Smooth muscle cell of the brain vasculature (primary cell): ENCODE data around the gene SEMA3F.

ENCODE experiments used
- DNase-seq: peaks from one replicate; pipeline ENCODE4 v3.0.0-alpha.2; 2012; ENCODE audit warnings: low read depth, low spot score

The SEMA3F gene

GRCh38 chr3:50193286-50193685, 38.2 kb downstream of the SEMA3F start:
- no peak for DNase-seq

GRCh38 chr3:50193746-50194127, 38.6 kb downstream of the SEMA3F start:
- DNase-seq = no peak

DNA sequence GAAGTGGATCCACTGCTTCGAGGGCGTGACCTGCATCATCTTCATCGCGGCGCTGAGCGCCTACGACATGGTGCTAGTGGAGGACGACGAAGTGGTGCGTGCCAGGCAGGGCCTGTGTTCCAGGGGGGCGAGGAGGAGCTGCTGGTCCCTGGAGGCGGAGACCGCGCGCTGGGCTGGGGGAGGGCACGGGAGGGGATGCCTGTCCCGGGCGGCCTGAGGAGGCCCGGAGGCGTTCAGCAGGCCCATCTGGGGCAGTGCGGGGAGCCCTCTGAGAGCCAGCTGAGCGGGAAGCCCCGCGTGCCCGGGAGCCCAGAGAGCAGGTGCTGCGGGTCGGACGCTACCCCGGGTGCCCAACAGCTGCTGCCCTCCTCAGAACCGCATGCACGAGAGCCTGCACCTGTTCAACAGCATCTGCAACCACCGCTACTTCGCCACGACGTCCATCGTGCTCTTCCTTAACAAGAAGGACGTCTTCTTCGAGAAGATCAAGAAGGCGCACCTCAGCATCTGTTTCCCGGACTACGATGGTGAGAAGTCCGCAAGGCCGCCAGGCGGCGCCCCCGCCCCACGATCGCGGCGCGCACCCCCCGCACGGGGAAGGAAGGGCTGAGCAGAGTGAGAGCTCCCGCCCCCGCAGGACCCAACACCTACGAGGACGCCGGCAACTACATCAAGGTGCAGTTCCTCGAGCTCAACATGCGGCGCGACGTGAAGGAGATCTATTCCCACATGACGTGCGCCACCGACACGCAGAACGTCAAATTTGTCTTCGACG, 39.2 kb downstream of the SEMA3F start:
- no peak for DNase-seq

GRCh38 chr3:50194903-50195500, 39.9 kb downstream of the SEMA3F start:
- DNase-seq = no peak

DNA sequence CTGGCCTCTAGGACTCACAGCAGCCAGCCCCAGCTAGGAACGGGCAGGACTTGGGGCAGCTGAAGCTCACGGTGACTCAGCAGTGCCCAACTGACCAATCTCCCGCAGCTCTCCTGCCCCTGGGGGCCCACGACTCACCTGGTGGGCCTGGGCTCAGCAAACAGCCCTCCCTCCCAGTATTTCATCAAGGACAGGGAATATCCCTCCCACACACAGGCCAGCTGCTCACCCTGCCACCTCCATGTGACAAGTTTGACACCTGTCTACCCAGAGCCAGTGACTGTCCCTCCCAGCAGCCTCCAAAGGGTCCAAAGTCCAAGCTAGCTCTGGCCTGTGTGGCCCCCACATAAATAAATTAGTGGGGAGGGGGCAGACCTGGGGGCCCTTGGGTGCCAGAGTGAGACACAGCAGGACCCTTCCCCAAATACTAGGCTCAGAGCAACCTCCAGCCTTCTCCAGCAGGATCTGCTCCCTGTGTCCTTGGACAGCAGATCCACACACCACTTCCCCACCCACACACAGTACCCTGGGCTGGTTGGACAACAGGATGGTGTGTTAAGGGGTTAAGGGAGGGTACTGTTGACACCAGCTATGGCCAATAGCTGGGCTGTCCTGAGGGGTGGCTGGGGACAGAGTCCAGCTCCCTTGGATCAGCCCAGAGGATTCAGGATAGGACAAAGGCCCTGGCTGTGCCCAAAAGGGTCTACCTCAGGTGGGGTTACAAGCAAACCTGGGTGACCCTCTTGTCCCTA, 40.6 kb downstream of the SEMA3F start:
- no peak for DNase-seq

- DNase-seq = no peak
Observed at GRCh38 chr3:50196253-50196801, 41.2 kb downstream of the SEMA3F start.

- no peak for DNase-seq
Observed at GRCh38 chr3:50201573-50202315, 46.6 kb downstream of the SEMA3F start.

DNA sequence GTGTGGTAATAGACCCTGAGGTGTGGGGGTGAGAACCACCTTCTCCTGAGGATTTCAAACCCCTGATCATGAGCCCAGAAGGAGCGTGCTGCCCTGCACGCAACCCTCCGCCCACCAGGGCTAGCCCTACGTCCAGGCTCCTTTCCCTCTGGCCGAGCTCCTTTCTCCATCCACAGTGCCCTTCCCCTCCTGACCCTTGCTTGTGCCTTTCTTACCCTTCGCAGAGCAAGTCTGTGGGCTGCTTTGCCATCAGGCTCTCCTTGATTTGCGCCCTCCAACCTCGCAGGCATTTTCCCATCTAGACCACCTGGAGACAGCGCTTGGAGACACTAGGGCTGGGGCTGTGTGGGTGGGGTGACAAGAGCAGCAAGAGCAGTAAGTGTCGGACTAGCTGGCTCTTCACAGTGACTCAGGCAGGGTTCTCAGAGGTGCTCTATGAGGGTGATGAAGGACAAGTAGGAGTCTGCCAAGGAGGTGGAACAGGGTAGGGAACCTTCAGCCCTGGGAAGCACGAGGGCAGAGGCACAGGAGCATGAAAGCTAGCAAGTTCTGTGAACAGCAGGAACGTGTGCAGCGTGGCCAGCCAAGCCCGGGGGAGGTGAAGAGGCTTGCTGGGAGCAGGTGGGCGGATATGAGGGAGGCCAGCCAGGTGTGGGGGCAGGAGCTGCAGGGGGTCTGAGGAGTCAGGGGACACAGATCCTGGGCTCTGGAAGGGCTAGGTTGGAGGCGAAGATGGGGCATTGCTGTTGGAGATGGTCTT, 47.4 kb downstream of the SEMA3F start:
- DNase-seq = no peak

DNA sequence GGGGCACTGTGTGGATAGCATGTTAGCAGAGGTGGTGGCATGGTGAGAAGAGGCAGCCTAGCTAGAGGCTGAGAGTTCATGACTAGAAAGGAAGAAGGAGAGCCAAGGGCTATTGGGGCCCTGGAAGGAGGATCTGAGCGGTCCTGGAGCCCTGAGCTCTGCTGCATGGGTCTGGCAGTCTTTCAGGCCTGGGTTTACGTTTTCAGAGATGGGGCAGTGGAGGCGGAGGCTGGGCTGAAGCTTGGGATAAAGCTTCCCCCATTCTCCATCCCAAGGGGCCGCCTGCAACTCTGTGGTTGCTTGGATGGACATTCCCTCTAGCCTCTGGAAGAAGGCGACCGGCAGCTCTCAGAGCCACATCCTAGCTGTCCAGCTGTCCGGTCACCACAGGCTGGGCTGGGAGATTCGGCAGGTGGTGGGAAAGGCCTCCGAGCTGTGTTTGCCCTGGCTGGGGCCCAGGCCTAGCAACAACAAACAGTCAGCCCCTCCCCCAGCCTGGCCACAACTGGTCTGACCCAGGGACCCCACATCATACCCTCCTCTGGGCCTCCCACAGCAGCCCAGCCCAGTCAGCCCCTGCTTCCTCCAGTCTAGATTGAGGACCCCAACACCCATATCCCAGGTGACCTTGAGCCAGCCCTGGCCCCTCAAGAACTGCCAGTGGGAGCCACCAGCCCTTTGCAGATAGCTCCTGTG, 48.1 kb downstream of the SEMA3F start:
- DNase-seq = no peak

- no peak for DNase-seq
Observed at GRCh38 chr3:50203809-50204803, 49.0 kb downstream of the SEMA3F start.

DNA sequence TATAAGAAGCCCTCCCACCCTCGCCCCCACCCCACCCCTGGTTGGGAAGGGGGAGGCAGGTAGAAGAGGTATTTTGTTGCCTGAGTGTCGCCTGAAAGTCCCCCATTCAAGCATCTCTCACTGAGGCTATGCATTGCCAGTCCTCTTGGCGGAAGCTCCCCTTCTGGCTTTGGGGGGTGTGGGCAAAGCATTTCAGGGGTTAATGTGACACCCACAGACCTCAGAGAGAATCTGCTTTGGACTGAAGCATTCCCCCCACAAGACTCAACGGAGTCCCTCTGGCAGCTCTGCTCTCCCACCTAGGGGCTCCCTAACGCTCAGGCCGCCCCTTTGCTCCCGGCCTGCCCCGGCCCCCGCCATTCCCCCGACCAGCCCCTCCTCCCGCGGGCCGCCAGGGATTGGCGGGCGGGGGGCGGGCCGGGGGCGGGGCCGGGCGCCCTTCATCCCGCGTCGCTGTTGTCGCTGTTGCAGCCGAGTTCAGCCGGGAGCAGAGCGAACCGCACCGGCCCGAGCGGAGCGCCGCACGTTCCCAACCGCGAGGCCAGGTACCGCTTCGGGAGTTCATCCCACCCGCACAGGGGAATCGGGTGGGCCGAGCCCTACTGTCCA, 49.8 kb downstream of the SEMA3F start, which contains the start of gene SLC38A3:
SLC38A3 (plus strand) TSS at position 468 of the 609 bp plus-strand sequence. CDS start 8,929 bp downstream, outside the sequence.
- DNase-seq = no peak

DNA sequence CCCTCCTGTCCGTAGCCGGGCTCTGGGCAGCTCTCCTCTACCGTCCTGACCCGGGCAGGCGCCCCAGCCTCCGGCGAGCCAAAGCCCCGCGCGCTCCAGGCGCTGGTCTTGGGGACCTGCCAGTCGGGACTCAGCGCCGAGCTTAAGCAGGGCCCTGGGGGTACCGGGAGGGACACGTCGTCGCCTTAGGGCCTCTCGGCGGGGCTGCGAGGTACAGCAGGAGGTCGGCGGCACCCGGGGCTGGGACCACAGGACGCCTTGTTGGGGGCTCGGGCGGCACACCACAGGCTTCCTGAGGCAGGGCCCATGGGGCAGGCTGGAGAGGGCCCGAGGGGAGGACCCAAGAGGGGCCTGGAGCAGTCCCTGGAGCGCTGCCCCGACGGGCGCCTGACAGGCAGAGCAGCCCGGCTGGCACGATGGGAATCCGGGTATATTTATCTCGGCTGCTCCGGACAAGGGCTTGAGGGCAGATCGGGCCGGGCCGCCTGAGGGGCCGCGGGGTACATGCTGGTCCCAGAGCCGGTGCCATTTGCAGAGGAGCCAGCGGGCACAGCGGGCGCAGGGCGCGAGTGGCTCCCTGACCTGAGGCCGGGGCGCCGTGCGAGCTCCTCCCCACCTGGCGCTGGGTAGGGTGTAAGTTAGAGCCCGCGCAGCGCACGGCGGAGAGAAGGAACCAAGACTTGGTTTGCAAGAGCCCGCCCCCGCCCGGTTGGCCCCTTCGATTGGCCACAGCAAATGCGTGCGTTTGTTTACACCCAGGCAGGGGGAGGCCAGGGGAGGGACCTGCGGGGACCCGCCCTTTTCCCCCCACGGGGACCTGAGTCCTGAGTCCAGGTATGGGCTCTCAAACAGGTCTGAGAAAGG, 50.5 kb downstream of the SEMA3F start:
- DNase-seq = no peak

- DNase-seq = no peak
Observed at GRCh38 chr3:50207359-50208042, 52.4 kb downstream of the SEMA3F start.

DNA sequence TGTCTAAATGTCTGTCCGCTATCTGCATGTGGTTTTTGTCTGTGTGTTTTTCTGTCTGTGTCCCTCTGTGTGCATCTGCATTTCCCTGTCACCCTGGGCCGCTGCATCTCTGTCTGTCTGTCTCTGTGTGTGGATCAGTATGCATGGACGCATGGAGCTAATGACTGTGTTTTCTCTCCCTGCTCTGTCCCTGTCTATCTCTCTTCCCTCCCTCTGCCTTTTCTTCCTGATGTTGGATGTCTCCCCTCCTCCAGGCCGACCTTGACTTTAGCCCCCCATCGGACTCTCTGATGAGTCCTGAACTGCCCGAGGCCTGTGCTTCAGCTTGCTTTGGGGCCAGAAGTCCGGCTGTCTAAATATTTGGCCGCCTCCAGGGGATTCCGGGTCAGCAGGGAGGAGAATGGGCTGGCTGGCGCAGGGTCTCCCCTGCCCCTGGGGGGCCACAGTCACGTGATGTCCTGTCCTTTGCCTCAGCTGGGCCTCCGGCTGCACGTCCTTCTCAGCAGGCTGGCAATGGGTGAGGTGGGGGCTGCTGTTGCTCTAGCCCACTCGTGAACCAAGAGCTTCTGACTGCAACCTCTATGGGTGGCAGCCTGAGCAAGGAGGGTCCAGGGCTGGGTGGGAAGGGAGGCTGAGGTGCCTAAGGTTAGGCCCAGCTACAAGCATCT, 53.7 kb downstream of the SEMA3F start:
- no peak for DNase-seq

DNA sequence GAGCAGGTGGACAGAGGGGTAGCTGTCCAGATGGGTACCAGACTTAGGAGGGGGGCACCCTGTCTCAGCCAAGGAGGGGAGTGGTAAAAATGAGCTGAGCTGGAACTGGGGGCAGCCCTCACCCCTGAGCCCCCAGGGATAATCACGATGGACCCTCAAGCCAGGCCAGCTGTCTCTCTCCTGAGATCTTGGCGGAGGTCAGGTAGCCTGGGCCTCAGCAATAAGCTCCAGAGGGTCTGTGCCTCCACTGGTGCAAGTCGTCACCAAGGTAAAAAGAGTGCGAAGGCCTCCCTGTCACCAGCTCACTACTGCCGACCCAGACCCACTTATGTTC, 55.0 kb downstream of the SEMA3F start:
- no peak for DNase-seq

DNA sequence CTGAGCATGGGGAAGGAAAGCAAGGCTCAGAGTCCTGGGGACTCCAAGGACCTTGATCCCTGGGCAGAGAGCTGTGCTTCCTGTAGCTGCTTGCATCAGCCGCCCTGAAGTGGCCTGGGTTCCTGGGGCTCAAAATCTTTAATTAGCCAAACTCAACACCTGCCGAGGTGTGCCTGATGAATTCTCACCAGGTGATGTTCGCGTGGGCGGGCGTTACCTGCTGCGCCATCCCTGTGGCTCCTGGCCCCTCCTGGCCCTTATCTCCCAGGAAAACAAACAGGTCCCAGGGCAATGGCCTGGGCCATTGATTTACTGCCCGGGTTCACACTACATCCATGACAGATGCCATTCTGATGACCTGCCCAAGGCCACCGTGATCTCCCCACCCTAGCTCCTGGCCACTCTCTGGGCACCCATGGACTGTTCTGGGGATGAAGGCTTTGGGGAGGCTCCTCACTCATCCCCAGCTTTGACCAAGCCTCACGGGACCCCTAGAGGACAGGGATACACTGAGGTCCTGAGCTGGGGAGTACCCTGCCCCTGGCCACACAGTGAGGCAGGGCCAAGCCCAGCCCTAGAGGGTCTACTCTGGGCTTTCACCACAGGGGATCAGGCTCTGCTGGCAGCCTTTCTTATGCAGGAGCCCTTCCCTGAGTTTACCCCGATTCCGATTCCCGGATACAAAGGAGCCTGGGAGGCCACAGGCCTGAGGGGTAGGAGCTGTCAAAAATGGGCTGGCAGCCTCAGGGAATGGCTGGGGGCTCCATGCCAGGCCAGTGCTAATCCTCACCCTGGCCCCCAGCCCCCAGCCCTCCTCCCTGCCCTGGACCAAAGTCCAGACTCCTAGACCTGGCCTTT, 55.6 kb downstream of the SEMA3F start:
- no peak for DNase-seq
